Measurements from ENCODE around the gene BIN1.

- TF ChIP-seq, protein P1, sequence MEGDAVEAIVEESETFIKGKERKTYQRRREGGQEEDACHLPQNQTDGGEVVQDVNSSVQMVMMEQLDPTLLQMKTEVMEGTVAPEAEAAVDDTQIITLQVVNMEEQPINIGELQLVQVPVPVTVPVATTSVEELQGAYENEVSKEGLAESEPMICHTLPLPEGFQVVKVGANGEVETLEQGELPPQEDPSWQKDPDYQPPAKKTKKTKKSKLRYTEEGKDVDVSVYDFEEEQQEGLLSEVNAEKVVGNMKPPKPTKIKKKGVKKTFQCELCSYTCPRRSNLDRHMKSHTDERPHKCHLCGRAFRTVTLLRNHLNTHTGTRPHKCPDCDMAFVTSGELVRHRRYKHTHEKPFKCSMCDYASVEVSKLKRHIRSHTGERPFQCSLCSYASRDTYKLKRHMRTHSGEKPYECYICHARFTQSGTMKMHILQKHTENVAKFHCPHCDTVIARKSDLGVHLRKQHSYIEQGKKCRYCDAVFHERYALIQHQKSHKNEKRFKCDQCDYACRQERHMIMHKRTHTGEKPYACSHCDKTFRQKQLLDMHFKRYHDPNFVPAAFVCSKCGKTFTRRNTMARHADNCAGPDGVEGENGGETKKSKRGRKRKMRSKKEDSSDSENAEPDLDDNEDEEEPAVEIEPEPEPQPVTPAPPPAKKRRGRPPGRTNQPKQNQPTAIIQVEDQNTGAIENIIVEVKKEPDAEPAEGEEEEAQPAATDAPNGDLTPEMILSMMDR (IDR thresholded peaks at IDR 0.05) = no peak
- TF ChIP-seq POLR2A (IDR thresholded peaks at IDR 0.05) = no peak
These were observed 38.6 kb downstream of the BIN1 start for GRCh38 chr2:127068351-127068741.
